SK-N-SH (cell line): ENCODE results near the gene FAM107A. TPM values are rescaled to one million over a fixed set of nuclear protein-coding genes. Genes with fewer than 3 reads are reported as not detected.

Experiments used
- CTCF ChIA-PET: fragments of 300-600, 350-600 bp; formaldehyde crosslinking; extraction: SDS; loops from one replicate; lab custom pipeline; 2021; lab: Yijun Ruan, JAX
- POLR2A ChIA-PET: fragments of 350-600 bp; sonication (Branson Sonifier 250); formaldehyde crosslinking; extraction: SDS; loops from one replicate; lab custom pipeline; 2020; ENCODE audit warnings: antibody characterized with exemption, inconsistent platforms; lab: Yijun Ruan, JAX
- DNase-seq: peaks from one replicate; pipeline ENCODE4 v3.0.0; 2012
- H2AFZ ChIP-seq: fragments of 200-600 bp; sonication (generic); 2 replicates; pipeline ENCODE4 v1.8.1; 2016; ENCODE audit warnings: antibody characterized with exemption, mild to moderate bottlenecking, low read depth
- H3F3A ChIP-seq: fragments of 200-600 bp; sonication (generic); replicated peaks from 2 replicates; pipeline ENCODE3; 2016; ENCODE audit warnings: antibody characterized with exemption, mild to moderate bottlenecking; ENCODE audit not compliant: insufficient read depth
- H3K27ac ChIP-seq, 2 experiments: fragments of 200-500 bp in 1 of 2; fragments of 200-600 bp in 1 of 2; sonication (Bioruptor generic) in 1 of 2; sonication (generic), shearing (Covaris generic) in 1 of 2; 2 replicates each; pipeline versions ENCODE4 v1.5.1 to v1.6.1; 2014 to 2016; ENCODE audit warnings: low read depth in 2 of 2, inconsistent platforms in 1 of 2, low read length in 1 of 2, mild to moderate bottlenecking in 1 of 2, mixed read lengths in 1 of 2
- H3K27me3 ChIP-seq: fragments of 200-600 bp; sonication (generic), shearing (Covaris generic); 2 replicates; pipeline ENCODE4 v1.6.1; 2016; ENCODE audit warnings: mixed run types; ENCODE audit not compliant: insufficient read depth
- H3K36me3 ChIP-seq, 2 experiments: fragments of 200-500 bp in 1 of 2; fragments of 200-600 bp in 1 of 2; sonication (Bioruptor generic) in 1 of 2; sonication (generic) in 1 of 2; replicated peaks in 1 of 2; 2 replicates each; pipeline versions ENCODE3 to v1.5.1; 2014 to 2016; ENCODE audit warnings: low read length in 1 of 2, mild to moderate bottlenecking in 1 of 2; ENCODE audit not compliant: insufficient read depth in 2 of 2, control insufficient read depth in 1 of 2
- H3K4me1 ChIP-seq, 2 experiments: fragments of 200-500 bp in 1 of 2; fragments of 200-600 bp in 1 of 2; sonication (Bioruptor generic) in 1 of 2; sonication (generic), shearing (Covaris generic) in 1 of 2; 2 replicates each; pipeline versions ENCODE4 v1.5.1 to v1.6.1; 2014 to 2016; ENCODE audit warnings: low read depth in 1 of 2, low read length in 1 of 2, mixed run types in 1 of 2; ENCODE audit not compliant: insufficient read depth in 2 of 2, control insufficient read depth in 1 of 2
- H3K4me2 ChIP-seq: fragments of 200-600 bp; sonication (generic), shearing (Covaris generic); 2 replicates; pipeline ENCODE4 v1.6.1; 2017; ENCODE audit warnings: mixed run types
- H3K4me3 ChIP-seq, 2 experiments: fragments of 200-500 bp in 1 of 2; fragments of 200-600 bp in 1 of 2; sonication (Bioruptor generic) in 1 of 2; sonication (generic), shearing (Covaris generic) in 1 of 2; 2 replicates each; pipeline versions ENCODE4 v1.5.1 to v1.8.1; 2014 to 2016; ENCODE audit warnings: low read depth in 2 of 2, inconsistent platforms in 1 of 2, low read length in 1 of 2, mild to moderate bottlenecking in 1 of 2, mixed read lengths in 1 of 2, moderate library complexity in 1 of 2
- H3K79me2 ChIP-seq: fragments of 200-600 bp; sonication (generic); 2 replicates; pipeline ENCODE4 v1.8.1; 2017; ENCODE audit warnings: mild to moderate bottlenecking; ENCODE audit not compliant: insufficient read depth
- H3K9ac ChIP-seq: fragments of 200-600 bp; sonication (generic); 2 replicates; pipeline ENCODE4 v1.6.1; 2017; ENCODE audit warnings: mixed run types
- H3K9me2 ChIP-seq: fragments of 200-600 bp; sonication (generic); 2 replicates; pipeline ENCODE4 v1.6.1; 2017; ENCODE audit warnings: mixed run types
- H3K9me3 ChIP-seq: fragments of 200-600 bp; sonication (generic); 2 replicates; pipeline ENCODE4 v1.6.1; 2017; ENCODE audit warnings: mixed run types, mild to moderate bottlenecking, moderate library complexity
- H4K20me1 ChIP-seq: fragments of 200-600 bp; sonication (generic); 2 replicates; pipeline ENCODE4 v1.6.1; 2017; ENCODE audit warnings: mild to moderate bottlenecking, mixed run types; ENCODE audit not compliant: insufficient read depth
- EZH2phosphoT487 ChIP-seq: fragments of 200-600 bp; sonication (generic); IDR thresholded peaks from 2 replicates; pipeline ENCODE4 v1.6.1; 2017; ENCODE audit warnings: low read depth, mixed run types, mild to moderate bottlenecking, antibody characterized with exemption, moderate library complexity, borderline replicate concordance
- FOSL2 ChIP-seq: IDR thresholded peaks from 2 replicates; pipeline ENCODE4 v1.4.0; 2012; ENCODE audit warnings: low read depth, mild to moderate bottlenecking, moderate library complexity, borderline replicate concordance
- GABPA ChIP-seq: IDR thresholded peaks from 2 replicates; pipeline ENCODE4 v1.4.0; 2012; ENCODE audit warnings: low read depth, mild to moderate bottlenecking
- GATA2 ChIP-seq: sonication (generic); formaldehyde crosslinking; IDR thresholded peaks from 2 replicates; pipeline ENCODE4 v1.5.0; 2020; ENCODE audit warnings: mild to moderate bottlenecking, missing genetic modification reagents
- MEF2A ChIP-seq: IDR thresholded peaks from 2 replicates; pipeline ENCODE4 v1.4.0; 2012; ENCODE audit warnings: low read depth, borderline replicate concordance
- MXI1 ChIP-seq: IDR thresholded peaks from 2 replicates; pipeline ENCODE4 v1.6.1; 2012; ENCODE audit warnings: mild to moderate bottlenecking, low read depth, low read length, improper control_type of control experiment
- NFIC ChIP-seq: IDR thresholded peaks from 2 replicates; pipeline ENCODE4 v1.4.0; 2012; ENCODE audit warnings: borderline replicate concordance
- RXRA ChIP-seq: IDR thresholded peaks from 2 replicates; pipeline ENCODE4 v1.4.0; 2012; ENCODE audit warnings: low read depth, mild to moderate bottlenecking, borderline replicate concordance
- SMC3 ChIP-seq: IDR thresholded peaks from 2 replicates; pipeline ENCODE4 v1.6.1; 2012; ENCODE audit warnings: low read depth, low read length, improper control_type of control experiment
- TEAD4 ChIP-seq: IDR thresholded peaks from 2 replicates; pipeline ENCODE4 v1.4.0; 2012; ENCODE audit warnings: mild to moderate bottlenecking, borderline replicate concordance; ENCODE audit not compliant: insufficient read depth
- YY1 ChIP-seq: IDR thresholded peaks from 2 replicates; pipeline ENCODE4 v1.4.0; 2012; ENCODE audit warnings: low read depth, mild to moderate bottlenecking
- WGBS: methylation state at CpG from one replicate; pipeline ENCODE4 v1.1.6; 2017; ENCODE audit warnings: low lambda C conversion rate; 5-methylcytosine and 5-hydroxymethylcytosine counted together
- polyA plus RNA-seq, 3 experiments: library from polyadenylated mRNA; depleted of rRNA; stranded (reverse); fragments of >200 nt; gene quantifications; 2 replicates each; pipeline ENCODE4 v1.2.3, GENCODE V29; 2012
- TF ChIP-seq, protein P1 (sequence below): fragments of 200-600 bp; sonication (generic); IDR thresholded peaks from 2 replicates; pipeline ENCODE4 v1.6.1; 2017; ENCODE audit warnings: antibody characterized with exemption, mild to moderate bottlenecking, moderate library complexity
- TF ChIP-seq, protein P2 (sequence below): fragments of 150-350 bp; IDR thresholded peaks from 2 replicates; pipeline ENCODE4 v1.6.1; 2017; ENCODE audit warnings: antibody characterized with exemption, low read length, low read depth, borderline replicate concordance

The FAM107A gene
- polyA plus RNA-seq, 1 of the 3 experiments (the other 2 are of a cell fraction) = 0.02 TPM

GRCh38 chr3:58609990-58610389 is 32.8 kb upstream of the FAM107A start:
- CTCF ChIA-PET = interaction anchor here (1.6 to 2.5 kb wide), 3 partner anchors 20 to 42 kb away, joined by 3 to 8 read pairs (median 7); no protein-coding TSS in a partner anchor
- 73% methylated on average over 7 of the region's 7 CpGs for WGBS
- H3K27ac ChIP-seq = no peak overlapping the region

DNA sequence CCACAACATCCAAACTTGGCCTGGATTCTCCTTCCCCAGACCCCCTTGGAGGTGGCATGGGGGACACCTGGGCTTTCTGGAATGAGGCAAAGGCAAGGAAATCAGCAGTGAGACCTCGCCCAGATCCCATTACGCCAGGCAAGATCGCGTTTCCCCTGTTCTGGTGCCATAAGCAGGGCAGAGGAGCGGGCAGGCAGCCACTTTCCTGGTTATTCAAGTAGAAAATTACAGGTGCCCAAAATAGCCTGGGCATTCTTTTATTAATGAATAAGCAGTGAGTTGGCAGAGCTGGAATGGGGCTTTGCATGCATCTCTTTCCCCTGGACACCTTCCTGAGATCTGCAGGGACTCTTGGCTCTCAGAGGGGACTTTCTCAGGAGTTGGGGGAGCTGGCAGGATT is 31.5 kb upstream of the FAM107A start:
- no peaks in the 10 kb centered on the region for H3F3A ChIP-seq
- H3K4me2 ChIP-seq = no peak overlapping the region; the same call in 1 of the 2 replicates
- H3K36me3 ChIP-seq = no peaks in the 10 kb centered on the region
- no peak overlapping the region for H3K27ac ChIP-seq
- WGBS = 46% methylated on average over 5 of the region's 5 CpGs
- H3K27me3 ChIP-seq = peaks cover 4% of the 10 kb centered on the region; the same call in 1 of the 2 replicates
- no peak overlapping the region for H3K4me3 ChIP-seq
- ChIA-PET POLR2A (no interaction called here), CTCF (interaction anchor here (1.2 to 2.2 kb wide), 2 partner anchors 11 to 21 kb away, joined by 3 to 8 read pairs; no protein-coding TSS in a partner anchor)
- H4K20me1 ChIP-seq = no peaks in the 10 kb centered on the region
- no peaks in the 10 kb centered on the region for H3K9me2 ChIP-seq
- H3K9me3 ChIP-seq = no peaks in the 10 kb centered on the region
- TF ChIP-seq, protein P1, sequence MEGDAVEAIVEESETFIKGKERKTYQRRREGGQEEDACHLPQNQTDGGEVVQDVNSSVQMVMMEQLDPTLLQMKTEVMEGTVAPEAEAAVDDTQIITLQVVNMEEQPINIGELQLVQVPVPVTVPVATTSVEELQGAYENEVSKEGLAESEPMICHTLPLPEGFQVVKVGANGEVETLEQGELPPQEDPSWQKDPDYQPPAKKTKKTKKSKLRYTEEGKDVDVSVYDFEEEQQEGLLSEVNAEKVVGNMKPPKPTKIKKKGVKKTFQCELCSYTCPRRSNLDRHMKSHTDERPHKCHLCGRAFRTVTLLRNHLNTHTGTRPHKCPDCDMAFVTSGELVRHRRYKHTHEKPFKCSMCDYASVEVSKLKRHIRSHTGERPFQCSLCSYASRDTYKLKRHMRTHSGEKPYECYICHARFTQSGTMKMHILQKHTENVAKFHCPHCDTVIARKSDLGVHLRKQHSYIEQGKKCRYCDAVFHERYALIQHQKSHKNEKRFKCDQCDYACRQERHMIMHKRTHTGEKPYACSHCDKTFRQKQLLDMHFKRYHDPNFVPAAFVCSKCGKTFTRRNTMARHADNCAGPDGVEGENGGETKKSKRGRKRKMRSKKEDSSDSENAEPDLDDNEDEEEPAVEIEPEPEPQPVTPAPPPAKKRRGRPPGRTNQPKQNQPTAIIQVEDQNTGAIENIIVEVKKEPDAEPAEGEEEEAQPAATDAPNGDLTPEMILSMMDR = no peak
- TF ChIP-seq EZH2phosphoT487 (no peak), FOSL2 (peak; percentile 30; the same call in 1 of the 2 replicates), MEF2A (0 out of 2 replicates have a peak, but pooled peaks have one; percentile 38)
- H2AFZ ChIP-seq = no peak overlapping the region
- no peak for DNase-seq
- no peak overlapping the region for H3K9ac ChIP-seq
- no peaks in the 10 kb centered on the region for H3K79me2 ChIP-seq
- H3K4me1 ChIP-seq = no peaks in the 10 kb centered on the region

More at GRCh38 chr3:58609990-58610389, 32.8 kb upstream of the FAM107A start:
- H3K27me3 ChIP-seq = no peaks in the 10 kb centered on the region
- no peak overlapping the region for H3K4me3 ChIP-seq
- no peaks in the 10 kb centered on the region for H4K20me1 ChIP-seq
- no peak overlapping the region for H2AFZ ChIP-seq
- DNase-seq = no peak
- no peaks in the 10 kb centered on the region for H3K4me1 ChIP-seq
- no peaks in the 10 kb centered on the region for H3K9me2 ChIP-seq
- TF ChIP-seq GABPA (no peak), RXRA (no peak), TEAD4 (no peak), YY1 (no peak), SMC3 (no peak), NFIC (no peak), MXI1 (no peak), GATA2 (no peak)
- TF ChIP-seq, protein P2, sequence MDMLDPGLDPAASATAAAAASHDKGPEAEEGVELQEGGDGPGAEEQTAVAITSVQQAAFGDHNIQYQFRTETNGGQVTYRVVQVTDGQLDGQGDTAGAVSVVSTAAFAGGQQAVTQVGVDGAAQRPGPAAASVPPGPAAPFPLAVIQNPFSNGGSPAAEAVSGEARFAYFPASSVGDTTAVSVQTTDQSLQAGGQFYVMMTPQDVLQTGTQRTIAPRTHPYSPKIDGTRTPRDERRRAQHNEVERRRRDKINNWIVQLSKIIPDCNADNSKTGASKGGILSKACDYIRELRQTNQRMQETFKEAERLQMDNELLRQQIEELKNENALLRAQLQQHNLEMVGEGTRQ = no peak
- no peaks in the 10 kb centered on the region for H3K79me2 ChIP-seq
- H3K4me2 ChIP-seq = no peak overlapping the region
- no peak overlapping the region for H3K9ac ChIP-seq
- no peaks in the 10 kb centered on the region for H3K9me3 ChIP-seq
- POLR2A ChIA-PET = no interaction called here
- no peaks in the 10 kb centered on the region for H3K36me3 ChIP-seq
- H3F3A ChIP-seq = no peaks in the 10 kb centered on the region
